WTC11 (cell line): ENCODE measurements around the gene TMX4.

Experiments
- CTCF ChIP-seq: fragments of 200-600 bp; IDR thresholded peaks from 2 replicates; pipeline ENCODE4 v1.8.0; 2022; ENCODE audit warnings: antibody characterized with exemption
- ESRRA ChIP-seq: sonication (generic); formaldehyde crosslinking; IDR thresholded peaks from 2 replicates; pipeline ENCODE4 v1.8.1; 2022; ENCODE audit warnings: mild to moderate bottlenecking, missing genetic modification reagents, borderline replicate concordance
- TEAD4 ChIP-seq: sonication (generic); formaldehyde crosslinking; IDR thresholded peaks from 2 replicates; pipeline ENCODE4 v1.8.0; 2022; ENCODE audit warnings: mild to moderate bottlenecking, missing genetic modification reagents
- ZNF416 ChIP-seq: fragments of 250-450 bp; sonication (Bioruptor Pico); IDR thresholded peaks from 2 replicates; pipeline ENCODE4 v1.9.0; 2021; ENCODE audit warnings: mild to moderate bottlenecking, inconsistent platforms

DNA sequence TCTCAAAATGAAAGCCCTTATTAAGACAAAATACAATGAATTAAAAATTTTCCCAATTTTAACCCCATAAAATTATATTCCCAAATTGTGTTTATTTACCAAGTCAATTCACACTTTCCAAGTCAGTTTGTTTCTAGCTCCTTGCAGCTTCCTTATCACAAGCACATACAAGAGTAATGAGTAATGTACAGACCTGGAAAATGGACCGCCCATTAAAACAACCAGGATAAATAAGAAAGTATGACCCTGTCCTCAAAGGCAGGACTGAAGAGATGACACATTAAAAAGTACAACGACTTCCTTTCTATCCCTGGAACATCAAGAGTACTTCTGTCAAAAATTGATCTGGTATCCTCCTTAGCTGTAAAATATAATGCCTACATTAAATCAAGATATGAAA is 47.1 kb upstream of the TMX4 start:
- TF ChIP-seq TEAD4 (CRISPR knock-in tag) (no peak), ESRRA (CRISPR knock-in tag) (no peak), CTCF (no peak), ZNF416 (CRISPR knock-in tag) (no peak)
